H9 (cell line): ENCODE results near the gene GPHN. TPM values are rescaled to one million over a fixed set of nuclear protein-coding genes. Genes with fewer than 3 reads are reported as not detected.

Experiments used
- DNase-seq: peaks from one replicate; pipeline ENCODE4 v3.0.0-alpha.2; 2017
- H2AFZ ChIP-seq: one replicate; pipeline ENCODE4 v1.6.1; 2013; ENCODE audit warnings: mild to moderate bottlenecking, low read length, control low read depth, moderate library complexity
- H2AK5ac ChIP-seq: 2 replicates; pipeline ENCODE4 v1.6.1; 2013; ENCODE audit warnings: low read length, control low read depth, mixed read lengths; ENCODE audit not compliant: insufficient read length
- H2BK120ac ChIP-seq: one replicate; pipeline ENCODE4 v1.6.1; 2013; ENCODE audit warnings: low read depth, mild to moderate bottlenecking, low read length, control low read depth, inconsistent platforms; ENCODE audit not compliant: poor library complexity, severe bottlenecking
- H2BK12ac ChIP-seq: 2 replicates; pipeline ENCODE4 v1.6.1; 2013; ENCODE audit warnings: low read length, control low read depth, mixed read lengths, low read depth; ENCODE audit not compliant: insufficient read length
- H2BK15ac ChIP-seq: 2 replicates; pipeline ENCODE4 v1.6.1; 2013; ENCODE audit warnings: low read depth, low read length, control low read depth
- H2BK20ac ChIP-seq: one replicate; pipeline ENCODE4 v1.6.1; 2013; ENCODE audit warnings: low read depth, mild to moderate bottlenecking, low read length, control low read depth, inconsistent platforms; ENCODE audit not compliant: poor library complexity, severe bottlenecking
- H2BK5ac ChIP-seq: 2 replicates; pipeline ENCODE4 v1.6.1; 2013; ENCODE audit warnings: low read length, control low read depth, mixed read lengths; ENCODE audit not compliant: insufficient read length
- H3K14ac ChIP-seq: 2 replicates; pipeline ENCODE4 v1.6.1; 2013; ENCODE audit warnings: low read length, control low read depth; ENCODE audit not compliant: insufficient read depth
- H3K18ac ChIP-seq: 2 replicates; pipeline ENCODE4 v1.6.1; 2013; ENCODE audit warnings: low read depth, mild to moderate bottlenecking, mixed read lengths, low read length, control low read depth; ENCODE audit not compliant: insufficient read length
- H3K23ac ChIP-seq: 2 replicates; pipeline ENCODE4 v1.6.1; 2013; ENCODE audit warnings: low read length, control low read depth, mixed read lengths, low read depth; ENCODE audit not compliant: insufficient read length
- H3K23me2 ChIP-seq: 2 replicates; pipeline ENCODE4 v1.6.1; 2013; ENCODE audit warnings: low read depth, mild to moderate bottlenecking, mixed read lengths, low read length, control low read depth; ENCODE audit not compliant: insufficient read length, poor library complexity, severe bottlenecking
- H3K27ac ChIP-seq: 2 replicates; pipeline ENCODE4 v1.5.1; 2013; ENCODE audit warnings: low read length, control low read depth, mixed read lengths, low read depth; ENCODE audit not compliant: insufficient read length
- H3K27me3 ChIP-seq: 2 replicates; pipeline ENCODE4 v1.6.1; 2013; ENCODE audit warnings: low read length, control low read depth, inconsistent platforms; ENCODE audit not compliant: insufficient read depth
- H3K4ac ChIP-seq: 2 replicates; pipeline ENCODE4 v1.6.1; 2013; ENCODE audit warnings: low read depth, mild to moderate bottlenecking, control low read depth, inconsistent platforms, low read length, moderate library complexity
- H3K4me1 ChIP-seq: 2 replicates; pipeline ENCODE4 v1.6.1; 2013; ENCODE audit warnings: low read length, control low read depth, inconsistent platforms; ENCODE audit not compliant: insufficient read depth
- H3K4me2 ChIP-seq: 2 replicates; pipeline ENCODE4 v1.6.1; 2013; ENCODE audit warnings: low read length, control low read depth, mixed read lengths; ENCODE audit not compliant: insufficient read length, insufficient read depth
- H3K56ac ChIP-seq: 2 replicates; pipeline ENCODE4 v1.6.1; 2013; ENCODE audit warnings: low read depth, mild to moderate bottlenecking, mixed read lengths, low read length, control low read depth; ENCODE audit not compliant: insufficient read length
- H3K79me1 ChIP-seq: 2 replicates; pipeline ENCODE4 v1.6.1; 2013; ENCODE audit warnings: low read depth, mild to moderate bottlenecking, moderate library complexity, low read length, control low read depth, inconsistent platforms; ENCODE audit not compliant: insufficient read depth, poor library complexity, severe bottlenecking
- H3K79me2 ChIP-seq: 2 replicates; pipeline ENCODE4 v1.6.1; 2013; ENCODE audit warnings: low read length, control low read depth, inconsistent platforms; ENCODE audit not compliant: insufficient read depth
- H3K9ac ChIP-seq: 2 replicates; pipeline ENCODE4 v1.6.1; 2013; ENCODE audit warnings: low read length, control low read depth, mixed read lengths; ENCODE audit not compliant: insufficient read length; ENCODE audit errors: extremely low read depth
- H3K9me3 ChIP-seq: one replicate; pipeline ENCODE4 v1.6.1; 2013; ENCODE audit warnings: low read depth, low read length, inconsistent platforms; ENCODE audit not compliant: control insufficient read depth
- H3T11ph ChIP-seq: one replicate; pipeline ENCODE4 v1.6.1; 2013; ENCODE audit warnings: mild to moderate bottlenecking, low read length, control low read depth, inconsistent platforms
- H4K20me1 ChIP-seq: one replicate; pipeline ENCODE4 v1.6.1; 2013; ENCODE audit not compliant: control insufficient read depth, insufficient read length, insufficient read depth
- H4K5ac ChIP-seq: 2 replicates; pipeline ENCODE4 v1.6.1; 2013; ENCODE audit warnings: low read depth, mild to moderate bottlenecking, mixed read lengths, low read length, control low read depth; ENCODE audit not compliant: insufficient read length
- H4K8ac ChIP-seq: replicated peaks from 2 replicates; pipeline ENCODE4 v1.6.1; 2013; ENCODE audit warnings: low read length, control low read depth, mixed read lengths, low read depth; ENCODE audit not compliant: insufficient read length
- H4K91ac ChIP-seq: 2 replicates; pipeline ENCODE4 v1.6.1; 2013; ENCODE audit warnings: low read depth, mild to moderate bottlenecking, moderate library complexity, mixed read lengths, low read length, control low read depth; ENCODE audit not compliant: insufficient read length
- H3K27ac Mint-ChIP-seq, 3 experiments: 2 replicates in 2 of 3; 3 replicates in 1 of 3; pipeline ENCODE4 v1.8.0; 2020 to 2021; ENCODE audit warnings: mixed read lengths in 3 of 3, mild to moderate bottlenecking in 1 of 3, moderate library complexity in 1 of 3
- H3K27me3 Mint-ChIP-seq: 2 replicates; pipeline ENCODE4 v1.8.0; 2021; ENCODE audit warnings: low read depth, mild to moderate bottlenecking, moderate library complexity, mixed read lengths
- H3K36me3 Mint-ChIP-seq, 3 experiments: 2 replicates in 2 of 3; 3 replicates in 1 of 3; pipeline ENCODE4 v1.8.0; 2020 to 2021; ENCODE audit warnings: low read depth in 3 of 3, mixed read lengths in 3 of 3; ENCODE audit not compliant: insufficient read depth in 1 of 3
- H3K4me1 Mint-ChIP-seq, 2 experiments: 2 replicates each; pipeline ENCODE4 v1.8.0; 2020; ENCODE audit warnings: mixed read lengths in 2 of 2
- H3K4me3 Mint-ChIP-seq, 2 experiments: 2 replicates in 1 of 2; 3 replicates in 1 of 2; pipeline ENCODE4 v1.8.0; 2020 to 2021; ENCODE audit warnings: mild to moderate bottlenecking in 2 of 2, mixed read lengths in 2 of 2, moderate library complexity in 1 of 2
- H3K9me3 Mint-ChIP-seq, 2 experiments: 2 replicates in 1 of 2; 3 replicates in 1 of 2; pipeline ENCODE4 v1.8.0; 2020; ENCODE audit warnings: mild to moderate bottlenecking in 2 of 2, mixed read lengths in 2 of 2, moderate library complexity in 1 of 2
- WGBS: extraction: QIAGEN DNeasy Blood & Tissue Kit; methylation state at CpG from one replicate; pipeline ENCODE4 v1.1.7; 2013; ENCODE audit warnings: missing lambda C conversion rate, low lambda C conversion rate, mixed read lengths; ENCODE audit not compliant: insufficient read length; ENCODE audit errors: extremely low coverage; 5-methylcytosine and 5-hydroxymethylcytosine counted together
- total RNA-seq: library from RNA; stranded (reverse); gene quantifications from 2 replicates; pipeline ENCODE4 v1.2.1, GENCODE V29; 2021
- TF ChIP-seq, protein P1 (sequence below): fragments of 200-600 bp; sonication (generic); conservative IDR thresholded peaks from 3 replicates; pipeline ENCODE4 v1.8.0; 2021; ENCODE audit warnings: antibody characterized with exemption, mild to moderate bottlenecking

GPHN gene
- total RNA-seq, 1 experiment from 2014 or later: 16.1 TPM

DNA sequence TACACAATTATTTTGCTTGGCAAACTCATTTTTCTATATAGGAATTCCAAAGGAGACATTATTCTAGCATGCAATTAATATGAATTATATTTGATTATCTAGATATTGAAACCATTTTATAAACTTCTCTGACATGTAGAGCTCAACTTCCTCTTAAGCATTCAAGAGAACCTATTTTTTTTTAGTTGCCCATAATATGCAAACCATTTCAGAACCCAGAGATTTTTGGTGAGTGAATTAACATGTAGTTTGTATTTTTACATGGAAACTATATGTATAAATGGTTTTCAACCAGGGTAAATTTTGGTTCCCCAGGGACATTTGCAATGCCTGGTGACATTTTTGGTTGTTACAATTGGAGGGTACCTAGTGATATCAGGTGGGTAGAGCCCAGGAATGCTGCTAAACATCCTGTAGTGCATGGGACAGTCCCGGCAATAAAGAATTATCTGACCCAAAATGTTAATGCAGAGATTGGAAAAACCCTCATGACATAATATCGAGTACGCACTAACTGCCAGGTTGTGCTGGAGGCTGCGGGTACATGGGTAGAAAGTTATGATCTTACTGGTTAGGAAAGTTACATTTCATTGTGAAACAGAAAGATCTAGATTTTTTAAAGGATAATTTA is 342.4 kb downstream of the GPHN start:
- Histone ChIP-seq H3K23me2 (no peaks in the 10 kb centered on the region), H3K4ac (no peak overlapping the region), H3K56ac (no peak overlapping the region), H3K14ac (no peak overlapping the region), H4K5ac (no peak overlapping the region), H2BK20ac (no peak overlapping the region), H4K91ac (no peak overlapping the region), H3K9me3 (no peaks in the 10 kb centered on the region), H3K23ac (no peak overlapping the region), H3T11ph (no peak overlapping the region), H3K27ac (no peak overlapping the region), H3K79me2 (no peaks in the 10 kb centered on the region), H2AFZ (no peak overlapping the region), H4K20me1 (no peaks in the 10 kb centered on the region), H4K8ac (no peak overlapping the region), H2BK12ac (no peak overlapping the region), H3K18ac (no peak overlapping the region), H3K9ac (no peak overlapping the region), H2BK120ac (no peak overlapping the region), H3K4me2 (no peak overlapping the region), H2BK5ac (no peak overlapping the region), H3K4me1 (no peaks in the 10 kb centered on the region), H3K27me3 (no peaks in the 10 kb centered on the region), H2BK15ac (no peak overlapping the region), H3K79me1 (no peaks in the 10 kb centered on the region), H2AK5ac (no peak overlapping the region)
- Mint-ChIP-seq H3K27me3 (no peaks in the 10 kb centered on the region), H3K27ac (no peak overlapping the region), H3K36me3 (no peaks in the 10 kb centered on the region), H3K4me1 (no peaks in the 10 kb centered on the region), H3K9me3 (no peaks in the 10 kb centered on the region), H3K4me3 (no peak overlapping the region)
- TF ChIP-seq, protein P1, sequence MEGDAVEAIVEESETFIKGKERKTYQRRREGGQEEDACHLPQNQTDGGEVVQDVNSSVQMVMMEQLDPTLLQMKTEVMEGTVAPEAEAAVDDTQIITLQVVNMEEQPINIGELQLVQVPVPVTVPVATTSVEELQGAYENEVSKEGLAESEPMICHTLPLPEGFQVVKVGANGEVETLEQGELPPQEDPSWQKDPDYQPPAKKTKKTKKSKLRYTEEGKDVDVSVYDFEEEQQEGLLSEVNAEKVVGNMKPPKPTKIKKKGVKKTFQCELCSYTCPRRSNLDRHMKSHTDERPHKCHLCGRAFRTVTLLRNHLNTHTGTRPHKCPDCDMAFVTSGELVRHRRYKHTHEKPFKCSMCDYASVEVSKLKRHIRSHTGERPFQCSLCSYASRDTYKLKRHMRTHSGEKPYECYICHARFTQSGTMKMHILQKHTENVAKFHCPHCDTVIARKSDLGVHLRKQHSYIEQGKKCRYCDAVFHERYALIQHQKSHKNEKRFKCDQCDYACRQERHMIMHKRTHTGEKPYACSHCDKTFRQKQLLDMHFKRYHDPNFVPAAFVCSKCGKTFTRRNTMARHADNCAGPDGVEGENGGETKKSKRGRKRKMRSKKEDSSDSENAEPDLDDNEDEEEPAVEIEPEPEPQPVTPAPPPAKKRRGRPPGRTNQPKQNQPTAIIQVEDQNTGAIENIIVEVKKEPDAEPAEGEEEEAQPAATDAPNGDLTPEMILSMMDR: no peak
- DNase-seq: no peak
- WGBS: no CpG with 5 or more reads among the region's 4 CpGs
